Anterior cingulate cortex (tissue), 58 donors: ENCODE results near the gene PPP6R1.
"Not testable (repeated sequence)": the region's sequence is repeated elsewhere in the genome, so short reads cannot be mapped to it uniquely, and the experiment has no call there.

Experiments
- DNase-seq, 58 donors: peaks; one replicate each; lab custom pipeline; 2025; lab: John Stamatoyannopoulos, UW

PPP6R1 gene

GRCh38 chr19:55227241-55228014 lies 31.4 kb downstream of the PPP6R1 start:
- DNase-seq, result no peak

GRCh38 chr19:55226788-55227187 lies 32.0 kb downstream of the PPP6R1 start:
- peak in 1 of 58 donors; percentile 3 for DNase-seq

- DNase-seq, result no peak
Observed at GRCh38 chr19:55226273-55226672, 32.5 kb downstream of the PPP6R1 start.

GRCh38 chr19:55225415-55225958 lies 33.3 kb downstream of the PPP6R1 start:
- DNase-seq, result no peak

GRCh38 chr19:55224679-55225414 lies 34.0 kb downstream of the PPP6R1 start:
- not testable (repeated sequence) for DNase-seq

- DNase-seq, result no peak
Observed at GRCh38 chr19:55224038-55224665, 34.7 kb downstream of the PPP6R1 start.

GRCh38 chr19:55223291-55224037 lies 35.4 kb downstream of the PPP6R1 start:
- no peak for DNase-seq

- DNase-seq, result no peak
Observed at GRCh38 chr19:55220525-55220924, 38.3 kb downstream of the PPP6R1 start.

GRCh38 chr19:55216461-55217198 lies 42.2 kb downstream of the PPP6R1 start:
- DNase-seq, result peak; percentile 4 to 94 (median 74)

GRCh38 chr19:55213547-55213946 lies 45.3 kb downstream of the PPP6R1 start:
- DNase-seq, result no peak

GRCh38 chr19:55212447-55212846 lies 46.4 kb downstream of the PPP6R1 start:
- no peak for DNase-seq

- DNase-seq, result no peak
Observed at GRCh38 chr19:55209693-55210472, 48.9 kb downstream of the PPP6R1 start.

GRCh38 chr19:55208880-55209692 lies 49.7 kb downstream of the PPP6R1 start, which contains the start of gene PTPRH:
Gene PTPRH, minus strand, starts transcription at chr19:55209501. Its CDS starts 68 bp downstream, at chr19:55209433.
- no peak for DNase-seq

GRCh38 chr19:55206664-55207500 lies 51.9 kb downstream of the PPP6R1 start:
- peak in 35 of 58 donors; percentile 4 to 79 (median 36) for DNase-seq

GRCh38 chr19:55202199-55202598 lies 56.6 kb downstream of the PPP6R1 start:
- DNase-seq, result peak in 1 of 58 donors; percentile 2

GRCh38 chr19:55199620-55200204 lies 59.1 kb downstream of the PPP6R1 start:
- no peak for DNase-seq
